Calu3 (cell line): Measurements from ENCODE around the gene TMEM185B. TPM values are rescaled to one million over a fixed set of nuclear protein-coding genes. Genes with fewer than 3 reads are reported as not detected.

Experiments used
- BruUV-seq: library from RNA; stranded (reverse); fragments of 400-500 nt; replicated peaks from 2 replicates; lab custom pipeline; 2021; lab: Mats Ljungman, UMichigan
- CTCF ChIA-PET: fragments of 300-600 bp; sonication (Branson Sonifier 250); formaldehyde crosslinking; loops from one replicate; lab custom pipeline; 2022; ENCODE audit warnings: antibody characterized with exemption; lab: Charles Lee
- DNase-seq: peaks from one replicate; pipeline ENCODE4 v3.0.0; 2022
- H3K27ac Mint-ChIP-seq: one replicate; pipeline ENCODE4 v1.8.0; 2022; ENCODE audit warnings: mixed read lengths; ENCODE audit not compliant: unreplicated experiment
- H3K27me3 Mint-ChIP-seq: one replicate; pipeline ENCODE4 v1.8.0; 2022; ENCODE audit warnings: mixed read lengths; ENCODE audit not compliant: unreplicated experiment
- H3K36me3 Mint-ChIP-seq: one replicate; pipeline ENCODE4 v1.8.0; 2022; ENCODE audit warnings: mild to moderate bottlenecking, moderate library complexity, mixed read lengths; ENCODE audit not compliant: insufficient read depth, unreplicated experiment
- H3K4me1 Mint-ChIP-seq: one replicate; pipeline ENCODE4 v1.8.0; 2022; ENCODE audit warnings: mild to moderate bottlenecking, low read depth, mixed read lengths; ENCODE audit not compliant: unreplicated experiment
- H3K4me3 Mint-ChIP-seq: one replicate; pipeline ENCODE4 v1.8.0; 2022; ENCODE audit warnings: mild to moderate bottlenecking, low read depth, moderate library complexity, mixed read lengths; ENCODE audit not compliant: unreplicated experiment
- H3K9me3 Mint-ChIP-seq: one replicate; pipeline ENCODE4 v1.8.0; 2022; ENCODE audit warnings: low read depth, mixed read lengths; ENCODE audit not compliant: unreplicated experiment
- intact Hi-C: fragments of 100-400 bp; cut with micrococcal nuclease; formaldehyde crosslinking; loops from one replicate; pipeline ENCODE4 v1.10.0; 2022; ENCODE audit not compliant: unreplicated experiment
- total RNA-seq: library from RNA; stranded (reverse); gene quantifications from 2 replicates; pipeline ENCODE4 v1.2.3, GENCODE V29; 2022
- TF ChIP-seq, protein P1 (sequence below): fragments of 200-600 bp; IDR thresholded peaks from one replicate; pipeline ENCODE4 v1.8.0; 2022; ENCODE audit warnings: antibody characterized with exemption; ENCODE audit not compliant: unreplicated experiment

TMEM185B gene
- total RNA-seq, 1 experiment from 2014 or later = 42.8 TPM

DNA sequence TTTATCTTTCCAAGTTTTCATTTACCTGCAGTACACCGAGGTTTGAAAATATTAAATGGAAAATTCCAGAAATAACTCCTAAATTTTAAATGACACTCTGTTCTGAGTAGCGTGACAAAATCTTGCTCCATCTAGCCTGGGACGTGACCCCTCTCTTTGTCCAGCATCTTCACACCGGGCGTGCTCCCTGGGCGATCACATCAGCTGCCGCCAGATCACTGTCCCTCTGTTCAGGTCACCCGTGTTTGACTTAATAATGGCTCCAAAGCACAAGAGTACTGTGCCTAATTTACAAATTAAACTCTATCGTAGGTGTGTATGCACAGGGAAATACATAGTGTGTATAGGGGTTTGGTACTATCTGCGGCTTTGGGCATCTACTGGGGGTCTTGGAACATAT is 6.1 kb upstream of the TMEM185B start:
- Mint-ChIP-seq H3K9me3 (no peaks in the 10 kb centered on the region), H3K27ac (no peak overlapping the region), H3K4me3 (no peak overlapping the region), H3K36me3 (peaks cover 2% of the 10 kb centered on the region), H3K27me3 (no peaks in the 10 kb centered on the region), H3K4me1 (peaks cover 8% of the 10 kb centered on the region)
- CTCF ChIA-PET = no interaction called here
- intact Hi-C loops = no loop called here
- TF ChIP-seq, protein P1, sequence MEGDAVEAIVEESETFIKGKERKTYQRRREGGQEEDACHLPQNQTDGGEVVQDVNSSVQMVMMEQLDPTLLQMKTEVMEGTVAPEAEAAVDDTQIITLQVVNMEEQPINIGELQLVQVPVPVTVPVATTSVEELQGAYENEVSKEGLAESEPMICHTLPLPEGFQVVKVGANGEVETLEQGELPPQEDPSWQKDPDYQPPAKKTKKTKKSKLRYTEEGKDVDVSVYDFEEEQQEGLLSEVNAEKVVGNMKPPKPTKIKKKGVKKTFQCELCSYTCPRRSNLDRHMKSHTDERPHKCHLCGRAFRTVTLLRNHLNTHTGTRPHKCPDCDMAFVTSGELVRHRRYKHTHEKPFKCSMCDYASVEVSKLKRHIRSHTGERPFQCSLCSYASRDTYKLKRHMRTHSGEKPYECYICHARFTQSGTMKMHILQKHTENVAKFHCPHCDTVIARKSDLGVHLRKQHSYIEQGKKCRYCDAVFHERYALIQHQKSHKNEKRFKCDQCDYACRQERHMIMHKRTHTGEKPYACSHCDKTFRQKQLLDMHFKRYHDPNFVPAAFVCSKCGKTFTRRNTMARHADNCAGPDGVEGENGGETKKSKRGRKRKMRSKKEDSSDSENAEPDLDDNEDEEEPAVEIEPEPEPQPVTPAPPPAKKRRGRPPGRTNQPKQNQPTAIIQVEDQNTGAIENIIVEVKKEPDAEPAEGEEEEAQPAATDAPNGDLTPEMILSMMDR = no peak
- no peak for DNase-seq
- BruUV-seq = no TSS peak

DNA sequence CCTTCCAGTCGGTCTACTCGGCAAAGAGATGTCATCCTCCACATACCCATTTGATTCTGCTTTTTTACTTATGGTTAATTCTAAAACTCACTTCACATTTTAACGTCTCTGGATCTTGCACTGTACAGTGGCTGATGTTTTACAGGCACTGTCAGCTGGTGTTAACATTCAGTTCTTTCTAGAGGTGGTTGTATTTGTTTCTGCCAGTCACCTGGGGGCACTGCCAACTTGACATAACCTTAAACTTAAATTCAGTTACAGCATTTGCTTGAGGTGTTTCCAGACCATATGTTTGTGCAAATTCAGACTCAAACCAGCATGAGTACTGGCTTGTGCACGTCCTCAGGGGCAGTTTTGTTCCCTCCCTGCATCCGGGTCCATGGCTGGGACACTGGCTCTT is 5.3 kb upstream of the TMEM185B start:
- TF ChIP-seq, protein P1 = no peak
- no peak for DNase-seq
- Mint-ChIP-seq H3K4me1 (peaks cover 8% of the 10 kb centered on the region), H3K27me3 (no peaks in the 10 kb centered on the region), H3K36me3 (peaks cover 10% of the 10 kb centered on the region), H3K9me3 (no peaks in the 10 kb centered on the region), H3K27ac (no peak overlapping the region), H3K4me3 (no peak overlapping the region)
- BruUV-seq = no TSS peak
- CTCF ChIA-PET = interaction anchor here (1.6 kb wide), 1 partner anchor 85 kb away, joined by 7 read pairs; no protein-coding TSS in a partner anchor
- intact Hi-C loops = loop anchor here (1.0 kb wide), 1 partner anchor 85 kb away; no protein-coding TSS in a partner anchor

DNA sequence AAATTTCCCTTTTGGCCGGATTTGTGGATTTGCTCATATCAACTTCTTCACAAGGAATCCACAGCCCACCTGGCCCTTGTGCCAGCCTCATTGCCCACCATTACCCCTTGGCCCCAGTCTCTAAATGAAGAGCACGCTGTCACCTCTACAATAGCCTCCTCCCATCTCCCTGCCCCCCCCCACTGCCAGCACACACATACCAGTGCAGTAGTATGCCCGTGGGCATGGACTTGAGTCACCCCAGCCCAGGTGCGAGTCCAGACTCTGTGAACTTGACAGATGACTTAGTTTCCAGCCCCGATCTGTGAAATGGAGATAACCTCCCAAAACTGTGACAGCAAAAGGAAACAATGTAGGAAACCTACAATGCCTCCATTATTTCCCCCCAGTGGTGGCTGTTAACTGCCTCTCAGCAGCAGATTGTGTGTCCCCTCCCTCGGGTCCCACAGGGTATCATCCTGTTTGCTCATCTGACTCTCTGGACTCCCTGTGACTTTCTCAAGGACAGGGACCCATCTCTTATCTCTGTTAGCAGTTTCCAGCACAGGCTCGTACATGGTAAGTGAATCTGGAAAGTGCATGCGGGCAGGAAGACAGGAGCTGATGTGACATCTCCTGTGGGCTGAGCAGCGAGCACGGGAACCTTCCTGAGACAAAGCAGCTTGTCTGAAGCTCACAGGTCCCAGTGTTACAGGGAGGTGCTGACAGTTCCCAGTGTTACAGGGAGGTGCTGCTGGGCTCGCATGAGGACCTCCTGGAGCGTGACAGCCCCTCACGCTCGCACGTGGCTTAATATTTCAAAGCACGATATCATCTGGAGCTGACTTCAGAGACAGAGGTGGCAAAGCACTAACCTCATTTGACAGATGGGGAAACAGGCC is 4.2 kb upstream of the TMEM185B start:
- no peak overlapping the region for H3K27ac Mint-ChIP-seq
- TF ChIP-seq, protein P1 = no peak
- no peak overlapping the region for H3K4me3 Mint-ChIP-seq
- intact Hi-C loops = no loop called here
- no peak for DNase-seq
- CTCF ChIA-PET = interaction anchor here (0.9 to 1.6 kb wide), 2 partner anchors 43 to 86 kb away, joined by 3 to 7 read pairs; no protein-coding TSS in a partner anchor
- no peaks in the 10 kb centered on the region for H3K9me3 Mint-ChIP-seq
- no TSS peak for BruUV-seq
- H3K36me3 Mint-ChIP-seq = peaks cover 22% of the 10 kb centered on the region
- H3K4me1 Mint-ChIP-seq = peaks cover 8% of the 10 kb centered on the region
- no peaks in the 10 kb centered on the region for H3K27me3 Mint-ChIP-seq

DNA sequence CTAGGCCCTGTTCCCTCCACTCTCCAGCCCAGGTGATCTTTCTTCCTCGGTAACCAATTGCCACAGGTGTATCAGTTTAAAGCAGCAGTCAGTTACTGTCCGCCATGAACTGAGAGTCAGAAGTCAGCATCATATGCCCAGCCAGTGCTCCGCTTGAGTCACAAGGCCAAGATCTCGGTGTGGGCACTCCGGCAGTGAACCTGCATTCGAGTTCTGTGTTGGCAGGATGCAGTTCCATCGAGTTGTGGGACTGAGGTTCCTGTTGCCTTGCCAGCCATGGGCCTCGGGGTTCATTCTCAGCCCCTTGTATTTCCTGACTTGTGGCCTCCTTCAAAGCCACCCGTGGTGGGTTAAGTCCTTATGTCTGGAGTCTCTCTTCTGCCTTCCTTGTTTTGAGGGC is 3.1 kb upstream of the TMEM185B start:
- no peaks in the 10 kb centered on the region for H3K9me3 Mint-ChIP-seq
- no peak for DNase-seq
- H3K36me3 Mint-ChIP-seq = peaks cover 32% of the 10 kb centered on the region
- peaks cover 8% of the 10 kb centered on the region for H3K4me1 Mint-ChIP-seq
- TF ChIP-seq, protein P1 = no peak
- no peak overlapping the region for H3K27ac Mint-ChIP-seq
- no peak overlapping the region for H3K4me3 Mint-ChIP-seq
- intact Hi-C loops = no loop called here
- no TSS peak for BruUV-seq
- no peaks in the 10 kb centered on the region for H3K27me3 Mint-ChIP-seq
- CTCF ChIA-PET = no interaction called here
